ENCODE measurements around the gene SECTM1. TPM values are rescaled to one million over a fixed set of nuclear protein-coding genes. Genes with fewer than 3 reads are reported as not detected.

SECTM1 gene
- total and polyA plus RNA-seq, 9 of the 15 experiments (the other 6 are each of a cell fraction or from before 2014, with no cell fraction given) = 0.11 to 0.46 (median 0.18) TPM; not detected in 6

GRCh38 chr17:82345151-82345976, 11.8 kb upstream of the SECTM1 start (continued):
- TF ChIP-seq, protein P1, sequence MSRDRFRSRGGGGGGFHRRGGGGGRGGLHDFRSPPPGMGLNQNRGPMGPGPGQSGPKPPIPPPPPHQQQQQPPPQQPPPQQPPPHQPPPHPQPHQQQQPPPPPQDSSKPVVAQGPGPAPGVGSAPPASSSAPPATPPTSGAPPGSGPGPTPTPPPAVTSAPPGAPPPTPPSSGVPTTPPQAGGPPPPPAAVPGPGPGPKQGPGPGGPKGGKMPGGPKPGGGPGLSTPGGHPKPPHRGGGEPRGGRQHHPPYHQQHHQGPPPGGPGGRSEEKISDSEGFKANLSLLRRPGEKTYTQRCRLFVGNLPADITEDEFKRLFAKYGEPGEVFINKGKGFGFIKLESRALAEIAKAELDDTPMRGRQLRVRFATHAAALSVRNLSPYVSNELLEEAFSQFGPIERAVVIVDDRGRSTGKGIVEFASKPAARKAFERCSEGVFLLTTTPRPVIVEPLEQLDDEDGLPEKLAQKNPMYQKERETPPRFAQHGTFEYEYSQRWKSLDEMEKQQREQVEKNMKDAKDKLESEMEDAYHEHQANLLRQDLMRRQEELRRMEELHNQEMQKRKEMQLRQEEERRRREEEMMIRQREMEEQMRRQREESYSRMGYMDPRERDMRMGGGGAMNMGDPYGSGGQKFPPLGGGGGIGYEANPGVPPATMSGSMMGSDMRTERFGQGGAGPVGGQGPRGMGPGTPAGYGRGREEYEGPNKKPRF (IDR thresholded peaks at IDR 0.05; ENCODE audit: low read depth, low read length) = no peak
- TF ChIP-seq ETV5 (CRISPR knock-in tag; IDR thresholded peaks at IDR 0.05; ENCODE audit: low read depth) (peak; percentile 60; the same call in 1 of the 2 replicates), SAFB (IDR thresholded peaks at IDR 0.05; ENCODE audit: borderline replicate concordance, low read depth, low read length) (no peak; the same call in 1 of the 2 replicates), MCM5 (IDR thresholded peaks at IDR 0.05; ENCODE audit: low read depth) (no peak), CXXC5 (CRISPR knock-in tag; IDR thresholded peaks at IDR 0.05) (peak; percentile 98), ZNF324 (CRISPR knock-in tag; IDR thresholded peaks at IDR 0.05) (peak; percentile 64), ZNF655 (CRISPR knock-in tag; IDR thresholded peaks at IDR 0.05) (no peak), ZNF282 (CRISPR knock-in tag; IDR thresholded peaks at IDR 0.05) (no peak)
- TF ChIP-seq, protein P2, sequence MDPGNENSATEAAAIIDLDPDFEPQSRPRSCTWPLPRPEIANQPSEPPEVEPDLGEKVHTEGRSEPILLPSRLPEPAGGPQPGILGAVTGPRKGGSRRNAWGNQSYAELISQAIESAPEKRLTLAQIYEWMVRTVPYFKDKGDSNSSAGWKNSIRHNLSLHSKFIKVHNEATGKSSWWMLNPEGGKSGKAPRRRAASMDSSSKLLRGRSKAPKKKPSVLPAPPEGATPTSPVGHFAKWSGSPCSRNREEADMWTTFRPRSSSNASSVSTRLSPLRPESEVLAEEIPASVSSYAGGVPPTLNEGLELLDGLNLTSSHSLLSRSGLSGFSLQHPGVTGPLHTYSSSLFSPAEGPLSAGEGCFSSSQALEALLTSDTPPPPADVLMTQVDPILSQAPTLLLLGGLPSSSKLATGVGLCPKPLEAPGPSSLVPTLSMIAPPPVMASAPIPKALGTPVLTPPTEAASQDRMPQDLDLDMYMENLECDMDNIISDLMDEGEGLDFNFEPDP (CRISPR knock-in tag; IDR thresholded peaks at IDR 0.05) = 0 out of 2 replicates have a peak, but pooled peaks have one; percentile 32
- TF ChIP-seq, protein P3, sequence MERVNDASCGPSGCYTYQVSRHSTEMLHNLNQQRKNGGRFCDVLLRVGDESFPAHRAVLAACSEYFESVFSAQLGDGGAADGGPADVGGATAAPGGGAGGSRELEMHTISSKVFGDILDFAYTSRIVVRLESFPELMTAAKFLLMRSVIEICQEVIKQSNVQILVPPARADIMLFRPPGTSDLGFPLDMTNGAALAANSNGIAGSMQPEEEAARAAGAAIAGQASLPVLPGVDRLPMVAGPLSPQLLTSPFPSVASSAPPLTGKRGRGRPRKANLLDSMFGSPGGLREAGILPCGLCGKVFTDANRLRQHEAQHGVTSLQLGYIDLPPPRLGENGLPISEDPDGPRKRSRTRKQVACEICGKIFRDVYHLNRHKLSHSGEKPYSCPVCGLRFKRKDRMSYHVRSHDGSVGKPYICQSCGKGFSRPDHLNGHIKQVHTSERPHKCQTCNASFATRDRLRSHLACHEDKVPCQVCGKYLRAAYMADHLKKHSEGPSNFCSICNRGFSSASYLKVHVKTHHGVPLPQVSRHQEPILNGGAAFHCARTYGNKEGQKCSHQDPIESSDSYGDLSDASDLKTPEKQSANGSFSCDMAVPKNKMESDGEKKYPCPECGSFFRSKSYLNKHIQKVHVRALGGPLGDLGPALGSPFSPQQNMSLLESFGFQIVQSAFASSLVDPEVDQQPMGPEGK (CRISPR knock-in tag; IDR thresholded peaks at IDR 0.05; ENCODE audit: borderline replicate concordance) = no peak
- TF ChIP-seq, protein P4, sequence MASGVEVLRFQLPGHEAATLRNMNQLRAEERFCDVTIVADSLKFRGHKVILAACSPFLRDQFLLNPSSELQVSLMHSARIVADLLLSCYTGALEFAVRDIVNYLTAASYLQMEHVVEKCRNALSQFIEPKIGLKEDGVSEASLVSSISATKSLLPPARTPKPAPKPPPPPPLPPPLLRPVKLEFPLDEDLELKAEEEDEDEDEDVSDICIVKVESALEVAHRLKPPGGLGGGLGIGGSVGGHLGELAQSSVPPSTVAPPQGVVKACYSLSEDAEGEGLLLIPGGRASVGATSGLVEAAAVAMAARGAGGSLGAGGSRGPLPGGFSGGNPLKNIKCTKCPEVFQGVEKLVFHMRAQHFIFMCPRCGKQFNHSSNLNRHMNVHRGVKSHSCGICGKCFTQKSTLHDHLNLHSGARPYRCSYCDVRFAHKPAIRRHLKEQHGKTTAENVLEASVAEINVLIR (CRISPR knock-in tag; IDR thresholded peaks at IDR 0.05) = peak; percentile 45; the same call in 1 of the 2 replicates
- TF ChIP-seq, protein P5, sequence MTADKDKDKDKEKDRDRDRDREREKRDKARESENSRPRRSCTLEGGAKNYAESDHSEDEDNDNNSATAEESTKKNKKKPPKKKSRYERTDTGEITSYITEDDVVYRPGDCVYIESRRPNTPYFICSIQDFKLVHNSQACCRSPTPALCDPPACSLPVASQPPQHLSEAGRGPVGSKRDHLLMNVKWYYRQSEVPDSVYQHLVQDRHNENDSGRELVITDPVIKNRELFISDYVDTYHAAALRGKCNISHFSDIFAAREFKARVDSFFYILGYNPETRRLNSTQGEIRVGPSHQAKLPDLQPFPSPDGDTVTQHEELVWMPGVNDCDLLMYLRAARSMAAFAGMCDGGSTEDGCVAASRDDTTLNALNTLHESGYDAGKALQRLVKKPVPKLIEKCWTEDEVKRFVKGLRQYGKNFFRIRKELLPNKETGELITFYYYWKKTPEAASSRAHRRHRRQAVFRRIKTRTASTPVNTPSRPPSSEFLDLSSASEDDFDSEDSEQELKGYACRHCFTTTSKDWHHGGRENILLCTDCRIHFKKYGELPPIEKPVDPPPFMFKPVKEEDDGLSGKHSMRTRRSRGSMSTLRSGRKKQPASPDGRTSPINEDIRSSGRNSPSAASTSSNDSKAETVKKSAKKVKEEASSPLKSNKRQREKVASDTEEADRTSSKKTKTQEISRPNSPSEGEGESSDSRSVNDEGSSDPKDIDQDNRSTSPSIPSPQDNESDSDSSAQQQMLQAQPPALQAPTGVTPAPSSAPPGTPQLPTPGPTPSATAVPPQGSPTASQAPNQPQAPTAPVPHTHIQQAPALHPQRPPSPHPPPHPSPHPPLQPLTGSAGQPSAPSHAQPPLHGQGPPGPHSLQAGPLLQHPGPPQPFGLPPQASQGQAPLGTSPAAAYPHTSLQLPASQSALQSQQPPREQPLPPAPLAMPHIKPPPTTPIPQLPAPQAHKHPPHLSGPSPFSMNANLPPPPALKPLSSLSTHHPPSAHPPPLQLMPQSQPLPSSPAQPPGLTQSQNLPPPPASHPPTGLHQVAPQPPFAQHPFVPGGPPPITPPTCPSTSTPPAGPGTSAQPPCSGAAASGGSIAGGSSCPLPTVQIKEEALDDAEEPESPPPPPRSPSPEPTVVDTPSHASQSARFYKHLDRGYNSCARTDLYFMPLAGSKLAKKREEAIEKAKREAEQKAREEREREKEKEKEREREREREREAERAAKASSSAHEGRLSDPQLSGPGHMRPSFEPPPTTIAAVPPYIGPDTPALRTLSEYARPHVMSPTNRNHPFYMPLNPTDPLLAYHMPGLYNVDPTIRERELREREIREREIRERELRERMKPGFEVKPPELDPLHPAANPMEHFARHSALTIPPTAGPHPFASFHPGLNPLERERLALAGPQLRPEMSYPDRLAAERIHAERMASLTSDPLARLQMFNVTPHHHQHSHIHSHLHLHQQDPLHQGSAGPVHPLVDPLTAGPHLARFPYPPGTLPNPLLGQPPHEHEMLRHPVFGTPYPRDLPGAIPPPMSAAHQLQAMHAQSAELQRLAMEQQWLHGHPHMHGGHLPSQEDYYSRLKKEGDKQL (CRISPR knock-in tag; IDR thresholded peaks at IDR 0.05; ENCODE audit: borderline replicate concordance) = no peak
